Astrocyte of the spinal cord (primary cell): Measurements from ENCODE around the gene PAH.

Experiments
- DNase-seq: peaks from one replicate; pipeline ENCODE4 v3.0.0; 2011; ENCODE audit warnings: low read depth, low spot score
- H3K4me3 ChIP-seq: 2 replicates; pipeline ENCODE4 v1.5.1; 2011; ENCODE audit warnings: low read depth, mild to moderate bottlenecking, low read length, moderate library complexity
- in situ Hi-C: cut with HindIII; loops from 2 replicates; pipeline ENCODE4 v1.10.0; 2017; ENCODE audit warnings: low sequenced_read_pairs
- TF ChIP-seq, protein P1 (sequence below): IDR thresholded peaks from 2 replicates; pipeline ENCODE4 v1.5.1; 2012; ENCODE audit warnings: low read depth, mild to moderate bottlenecking, low read length, inconsistent platforms

PAH gene

DNA sequence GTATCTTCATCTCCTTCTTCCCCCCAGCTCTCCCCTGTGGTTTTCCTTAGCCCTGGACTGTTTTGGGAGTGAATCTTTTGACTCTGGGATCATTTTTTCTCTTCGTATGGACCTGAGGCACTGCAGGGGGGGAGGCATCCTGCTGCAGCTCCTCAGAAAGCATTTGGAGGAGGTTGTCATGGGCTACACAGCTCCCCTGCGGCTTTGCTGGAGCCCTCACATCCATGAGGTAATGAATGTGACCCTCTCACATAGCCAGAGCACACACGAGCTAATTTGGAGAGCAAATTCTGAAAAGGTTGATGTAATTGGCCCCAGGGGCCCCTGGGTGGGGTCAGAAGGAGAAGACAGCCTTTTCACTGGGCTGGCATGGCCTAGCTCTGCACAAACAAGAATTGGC is 110.9 kb downstream of the PAH start:
- TF ChIP-seq, protein P1, sequence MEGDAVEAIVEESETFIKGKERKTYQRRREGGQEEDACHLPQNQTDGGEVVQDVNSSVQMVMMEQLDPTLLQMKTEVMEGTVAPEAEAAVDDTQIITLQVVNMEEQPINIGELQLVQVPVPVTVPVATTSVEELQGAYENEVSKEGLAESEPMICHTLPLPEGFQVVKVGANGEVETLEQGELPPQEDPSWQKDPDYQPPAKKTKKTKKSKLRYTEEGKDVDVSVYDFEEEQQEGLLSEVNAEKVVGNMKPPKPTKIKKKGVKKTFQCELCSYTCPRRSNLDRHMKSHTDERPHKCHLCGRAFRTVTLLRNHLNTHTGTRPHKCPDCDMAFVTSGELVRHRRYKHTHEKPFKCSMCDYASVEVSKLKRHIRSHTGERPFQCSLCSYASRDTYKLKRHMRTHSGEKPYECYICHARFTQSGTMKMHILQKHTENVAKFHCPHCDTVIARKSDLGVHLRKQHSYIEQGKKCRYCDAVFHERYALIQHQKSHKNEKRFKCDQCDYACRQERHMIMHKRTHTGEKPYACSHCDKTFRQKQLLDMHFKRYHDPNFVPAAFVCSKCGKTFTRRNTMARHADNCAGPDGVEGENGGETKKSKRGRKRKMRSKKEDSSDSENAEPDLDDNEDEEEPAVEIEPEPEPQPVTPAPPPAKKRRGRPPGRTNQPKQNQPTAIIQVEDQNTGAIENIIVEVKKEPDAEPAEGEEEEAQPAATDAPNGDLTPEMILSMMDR, result no peak
- DNase-seq, result no peak
- in situ Hi-C loops, result no loop called here
- no peak overlapping the region for H3K4me3 ChIP-seq

DNA sequence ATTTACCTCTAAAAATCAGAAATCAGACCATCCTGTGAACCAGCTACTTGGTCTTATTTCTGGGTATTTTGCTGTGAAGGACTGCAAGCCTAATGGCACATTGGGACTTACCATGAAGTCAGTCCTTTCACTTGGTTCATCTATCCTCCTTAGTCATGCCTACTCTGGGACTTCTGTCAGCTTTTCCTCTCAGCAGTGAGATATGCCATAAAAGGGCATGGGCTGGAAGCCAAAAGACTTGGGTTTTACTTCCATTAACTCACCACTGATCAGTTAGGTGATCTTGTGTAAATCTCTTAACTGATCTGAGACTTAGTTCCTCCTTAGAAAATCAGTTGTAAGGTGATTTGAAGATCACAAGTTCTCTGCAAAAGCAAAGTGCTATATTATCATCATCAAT is 116.5 kb downstream of the PAH start:
- TF ChIP-seq, protein P1, result no peak
- no peak overlapping the region for H3K4me3 ChIP-seq
- DNase-seq, result no peak
- in situ Hi-C loops, result no loop called here

DNA sequence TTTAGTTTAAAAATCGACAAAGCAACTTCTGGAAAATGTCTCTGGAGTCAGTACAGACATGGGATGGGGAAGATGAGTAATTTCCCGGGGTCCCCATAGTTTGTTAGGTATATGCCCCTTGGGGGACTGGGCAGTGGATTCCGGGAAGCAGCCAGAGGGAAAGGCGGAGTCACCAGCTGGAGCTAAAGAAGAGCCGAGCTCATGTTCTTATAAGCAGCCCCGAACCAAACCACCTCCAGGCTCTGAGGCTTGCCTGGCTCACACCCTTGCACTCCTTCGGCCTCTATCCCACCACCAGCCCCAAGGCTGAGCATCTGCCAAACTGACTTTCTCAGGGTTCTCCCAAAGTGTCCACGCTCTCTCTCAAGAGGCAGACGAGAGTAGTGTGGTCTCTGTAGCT is 117.8 kb downstream of the PAH start:
- no peak for DNase-seq
- in situ Hi-C loops, result no loop called here
- TF ChIP-seq, protein P1, result no peak
- no peak overlapping the region for H3K4me3 ChIP-seq

DNA sequence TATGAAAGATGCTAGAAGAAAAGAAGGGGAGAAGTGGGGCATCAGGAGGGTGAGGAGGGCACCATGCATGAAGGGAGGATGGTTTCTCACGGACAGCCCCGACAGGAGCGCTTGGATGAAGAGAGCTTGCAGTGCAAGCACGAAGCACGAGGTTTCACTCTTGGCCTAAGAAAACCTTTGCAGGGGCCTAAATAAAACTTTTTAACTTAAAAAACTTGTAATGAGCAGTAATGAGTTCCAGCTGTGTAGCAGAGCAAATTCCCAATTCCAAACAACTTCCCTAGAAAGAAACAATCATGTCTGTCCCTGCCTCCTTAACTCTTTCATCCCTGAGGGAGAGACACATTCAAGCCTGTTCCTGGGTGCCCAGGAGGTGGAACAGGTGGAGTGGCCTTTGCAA is 119.5 kb downstream of the PAH start:
- H3K4me3 ChIP-seq, result no peak overlapping the region
- in situ Hi-C loops, result no loop called here
- TF ChIP-seq, protein P1, result no peak
- DNase-seq, result no peak

DNA sequence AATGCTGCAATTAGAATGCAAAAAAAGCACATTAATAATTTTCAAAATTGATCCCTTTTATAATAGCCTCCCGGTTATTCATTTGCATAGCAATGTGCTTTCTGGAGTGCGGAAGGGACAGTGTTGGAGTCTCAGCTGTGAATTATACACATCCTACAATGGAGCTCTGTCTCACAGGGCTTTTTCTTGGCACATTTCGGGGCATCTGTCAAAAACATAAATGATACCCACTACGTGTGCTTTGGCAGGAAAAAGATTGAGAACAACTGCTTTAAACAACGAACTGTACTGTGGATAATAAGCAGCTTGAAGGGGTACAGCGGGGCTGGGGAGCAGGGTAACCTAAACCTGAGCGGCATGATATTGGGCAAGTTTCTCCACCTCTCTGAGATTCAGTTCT is 123.1 kb downstream of the PAH start:
- in situ Hi-C loops, result no loop called here
- TF ChIP-seq, protein P1, result no peak
- H3K4me3 ChIP-seq, result no peak overlapping the region
- DNase-seq, result no peak
